Neural progenitor cell (in vitro differentiated cells): ENCODE measurements around the gene ZC3H10.

Source experiments
- CTCF ChIP-seq: fragments of 200-600 bp; sonication (generic); IDR thresholded peaks from 2 replicates; pipeline ENCODE4 v1.5.1; 2017; ENCODE audit warnings: antibody characterized with exemption, mild to moderate bottlenecking
- EZH2 ChIP-seq: fragments of 200-600 bp; sonication (generic); IDR thresholded peaks from 2 replicates; pipeline ENCODE4 v1.6.1; 2017; ENCODE audit warnings: antibody characterized with exemption, mild to moderate bottlenecking, moderate library complexity

- TF ChIP-seq CTCF (no peak), EZH2 (no peak)
Observed at GRCh38 chr12:56102683-56103065, 15.4 kb upstream of the ZC3H10 start.
